Stimulated activated CD8-positive, alpha-beta memory T cell treated with anti-CD3 and anti-CD28 coated beads, Interleukin-15, amount 100 ng/mL, for 1 hour (primary cell): ENCODE data around the gene ITGAE.
A peak's percentile ranks its signal among the peaks of the same experiment; 100 is the strongest.
"Not testable (repeated sequence)": the region's sequence is repeated elsewhere in the genome, so short reads cannot be mapped to it uniquely, and the experiment has no call there.

Experiments
- DNase-seq: peaks from one replicate; pipeline ENCODE4 v3.0.0-alpha.2; 2020; ENCODE audit warnings: low read depth

Gene ITGAE

GRCh38 chr17:3728099-3728498, 72.9 kb downstream of the ITGAE start:
- not testable (repeated sequence) for DNase-seq

GRCh38 chr17:3727041-3727440, 73.9 kb downstream of the ITGAE start:
- DNase-seq, result no peak

DNA sequence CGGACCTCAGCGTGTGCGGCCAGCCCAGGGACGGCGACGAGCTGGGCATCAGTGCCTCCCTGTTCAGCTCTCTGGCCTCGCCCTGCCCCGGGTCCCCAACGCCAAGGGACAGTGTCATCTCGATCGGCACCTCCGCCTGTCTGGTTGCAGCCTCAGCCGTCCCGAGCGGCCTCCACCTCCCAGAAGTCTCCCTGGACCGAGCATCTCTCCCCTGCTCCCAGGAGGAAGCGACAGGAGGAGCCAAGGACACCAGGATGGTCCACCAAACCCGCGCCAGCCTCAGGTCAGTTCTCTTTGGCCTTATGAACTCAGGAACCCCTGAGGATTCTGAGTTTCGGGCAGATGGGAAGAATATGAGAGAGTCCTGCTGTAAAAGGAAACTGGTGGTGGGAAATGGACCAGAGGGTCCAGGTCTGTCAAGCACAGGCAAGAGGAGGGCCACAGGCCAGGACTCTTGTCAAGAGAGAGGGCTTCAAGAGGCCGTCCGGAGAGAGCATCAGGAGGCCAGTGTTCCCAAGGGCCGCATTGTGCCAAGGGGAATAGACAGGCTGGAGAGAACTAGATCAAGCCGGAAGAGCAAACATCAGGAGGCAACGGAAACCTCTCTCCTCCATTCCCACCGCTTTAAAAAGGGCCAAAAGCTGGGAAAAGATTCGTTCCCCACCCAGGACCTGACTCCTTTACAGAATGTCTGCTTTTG, 76.5 kb downstream of the ITGAE start:
- DNase-seq, result no peak

DNA sequence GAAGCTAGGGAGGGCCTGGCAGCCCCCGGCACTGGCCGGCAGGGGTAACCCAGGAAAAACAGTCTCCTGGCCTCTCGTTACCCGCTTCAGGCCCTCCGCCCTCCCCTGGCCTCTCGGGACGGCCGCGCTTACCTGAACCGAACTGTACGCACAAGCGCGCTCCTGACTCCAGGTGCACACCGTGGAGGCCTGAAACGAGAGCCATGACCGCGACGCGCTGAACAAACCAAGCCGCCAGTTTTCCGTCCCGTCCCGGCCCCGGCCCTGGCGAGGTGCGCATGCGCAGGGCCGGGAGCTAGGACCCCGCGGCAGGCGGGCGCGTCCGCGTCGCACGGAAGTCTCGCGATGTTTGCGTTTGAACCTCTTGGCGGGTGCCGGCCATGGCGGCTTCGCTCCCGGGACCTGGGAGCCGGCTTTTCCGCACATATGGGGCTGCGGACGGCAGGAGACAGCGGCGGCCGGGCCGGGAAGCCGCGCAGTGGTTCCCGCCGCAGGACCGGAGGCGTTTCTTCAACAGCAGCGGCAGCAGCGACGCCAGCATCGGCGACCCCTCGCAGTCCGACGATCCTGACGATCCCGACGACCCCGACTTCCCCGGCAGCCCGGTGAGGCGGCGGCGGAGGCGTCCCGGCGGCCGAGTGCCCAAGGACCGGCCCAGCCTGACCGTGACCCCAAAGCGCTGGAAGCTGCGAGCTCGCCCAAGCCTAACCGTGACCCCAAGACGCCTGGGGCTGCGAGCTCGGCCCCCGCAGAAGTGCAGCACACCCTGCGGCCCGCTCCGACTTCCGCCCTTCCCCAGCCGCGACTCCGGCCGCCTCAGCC, 77.2 kb downstream of the ITGAE start, which contains the start of gene HASPIN:
Gene HASPIN, plus strand, starts transcription at position 348 of the 822 bp plus-strand sequence. Its CDS starts 33 bp downstream, at position 381.
- DNase-seq, result peak; percentile 77

GRCh38 chr17:3723188-3723555, 77.8 kb downstream of the ITGAE start:
- DNase-seq, result no peak

DNA sequence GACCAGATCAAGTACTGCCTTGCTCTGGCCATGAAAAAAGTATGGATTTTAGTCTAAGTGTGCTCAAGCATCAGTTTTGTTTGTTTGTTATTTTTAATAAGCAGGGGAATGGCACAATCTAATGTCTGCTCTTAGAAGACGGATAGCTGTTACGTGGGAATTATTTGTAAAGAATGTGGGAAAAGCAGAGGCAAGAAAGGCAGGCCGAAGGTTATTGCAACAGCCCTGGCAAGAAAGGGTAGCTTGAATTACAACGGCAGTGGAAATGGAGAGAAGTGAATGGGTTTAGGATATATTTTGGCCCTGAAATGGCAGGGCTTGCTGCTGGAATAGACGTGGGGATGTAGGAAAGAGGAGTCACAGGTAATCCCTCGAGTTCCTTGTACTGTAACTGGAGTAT, 78.3 kb downstream of the ITGAE start:
- no peak for DNase-seq

- DNase-seq, result no peak
Measured at GRCh38 chr17:3719265-3719664, 81.7 kb downstream of the ITGAE start.

- DNase-seq, result no peak
Measured at GRCh38 chr17:3718201-3718600, 82.8 kb downstream of the ITGAE start.

- no peak for DNase-seq
Measured at GRCh38 chr17:3715296-3715695, 85.7 kb downstream of the ITGAE start.

DNA sequence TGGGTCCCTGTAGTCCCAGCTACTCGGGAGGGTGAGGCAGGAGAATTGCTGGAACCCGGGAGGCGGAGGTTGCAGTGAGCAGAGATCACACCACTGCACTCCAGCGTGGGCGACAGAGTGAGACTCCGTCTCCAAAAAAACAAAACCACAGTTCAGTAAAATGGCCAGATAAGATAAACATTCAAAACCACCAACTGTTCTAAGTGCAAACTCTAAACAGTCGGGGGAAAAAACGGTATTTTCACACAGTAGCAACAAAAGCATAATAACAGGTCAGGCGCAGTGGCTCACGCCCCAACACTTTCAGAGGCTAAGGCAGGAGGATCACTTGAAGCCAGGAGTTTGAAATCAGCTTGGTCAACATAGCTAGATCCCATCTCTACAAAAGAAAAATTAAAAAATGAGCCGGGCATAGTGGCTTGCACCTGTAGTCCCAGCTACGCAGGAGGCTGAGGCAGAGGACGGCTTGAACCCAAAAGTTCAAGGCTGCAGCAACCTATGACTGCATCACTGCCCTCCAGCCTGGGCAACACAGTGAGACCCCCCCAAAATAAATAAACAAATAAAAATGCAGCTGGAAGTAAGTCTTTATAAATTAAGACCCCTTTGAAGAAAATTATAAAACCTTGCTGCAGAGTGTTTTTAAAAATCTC, 88.1 kb downstream of the ITGAE start:
- no peak for DNase-seq

DNA sequence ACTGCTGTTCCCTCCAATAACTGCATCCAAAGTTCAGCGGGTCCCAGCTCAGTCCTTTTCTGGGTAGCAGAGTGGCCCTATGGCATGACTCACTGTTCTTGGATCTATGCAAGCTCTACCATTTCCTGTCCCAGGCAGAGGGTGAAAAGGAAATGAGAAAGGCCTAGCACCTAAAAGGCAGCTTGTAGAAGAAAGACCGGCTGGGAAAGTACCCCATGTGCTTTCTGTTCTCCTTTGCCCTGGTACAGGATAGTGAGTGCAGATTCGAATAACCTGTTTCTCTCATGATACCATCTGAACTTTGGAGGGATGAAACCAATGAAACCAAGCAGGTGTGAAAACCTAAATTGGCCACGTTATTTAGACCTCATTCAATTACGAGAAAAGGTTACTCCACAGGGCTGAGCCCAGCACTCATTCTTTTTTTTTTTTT, 90.0 kb downstream of the ITGAE start:
- peak; percentile 37 for DNase-seq

DNA sequence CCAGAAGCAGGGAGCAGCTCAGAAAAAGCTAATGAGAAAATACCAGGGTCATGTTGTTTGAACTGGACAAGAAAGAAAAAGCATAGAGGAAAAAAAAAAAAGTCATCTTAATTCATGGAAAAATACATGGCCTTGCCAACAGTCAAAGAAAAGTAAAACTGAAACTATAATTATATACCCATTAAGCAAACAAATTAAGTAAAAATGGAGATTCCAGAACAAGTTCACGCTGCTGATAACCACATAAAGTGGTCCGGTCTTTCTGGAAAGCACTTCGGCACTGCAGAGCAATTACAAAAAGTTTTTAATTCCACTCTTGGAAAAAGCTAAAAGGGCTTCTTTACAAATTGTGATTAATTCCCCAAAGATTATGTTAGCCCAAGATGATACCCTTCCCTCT, 92.6 kb downstream of the ITGAE start:
- no peak for DNase-seq

GRCh38 chr17:3705718-3705984, 95.3 kb downstream of the ITGAE start:
- not testable (repeated sequence) for DNase-seq

GRCh38 chr17:3704931-3705717, 95.9 kb downstream of the ITGAE start:
- no peak for DNase-seq

- not testable (repeated sequence) for DNase-seq
Measured at GRCh38 chr17:3702041-3702539, 98.9 kb downstream of the ITGAE start.

DNA sequence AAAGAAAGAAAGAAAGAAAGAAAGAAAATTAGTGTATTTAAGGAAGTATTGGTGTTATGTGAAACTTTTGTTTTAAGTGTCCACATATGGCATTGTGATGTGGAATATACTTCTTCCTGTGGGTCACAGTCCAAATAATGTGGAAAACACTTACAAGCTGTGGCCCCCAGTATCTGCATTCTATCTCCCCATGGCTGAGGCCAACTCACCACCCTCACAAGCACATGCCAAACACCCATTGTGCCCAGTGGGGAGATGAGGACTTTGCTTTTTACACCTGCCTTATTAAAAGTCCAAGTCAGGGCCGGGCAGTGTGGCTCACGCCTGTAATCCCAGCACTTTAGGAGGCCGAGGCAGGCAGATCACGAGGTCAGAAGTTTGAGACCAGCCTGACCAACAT, 101.0 kb downstream of the ITGAE start:
- no peak for DNase-seq

DNA sequence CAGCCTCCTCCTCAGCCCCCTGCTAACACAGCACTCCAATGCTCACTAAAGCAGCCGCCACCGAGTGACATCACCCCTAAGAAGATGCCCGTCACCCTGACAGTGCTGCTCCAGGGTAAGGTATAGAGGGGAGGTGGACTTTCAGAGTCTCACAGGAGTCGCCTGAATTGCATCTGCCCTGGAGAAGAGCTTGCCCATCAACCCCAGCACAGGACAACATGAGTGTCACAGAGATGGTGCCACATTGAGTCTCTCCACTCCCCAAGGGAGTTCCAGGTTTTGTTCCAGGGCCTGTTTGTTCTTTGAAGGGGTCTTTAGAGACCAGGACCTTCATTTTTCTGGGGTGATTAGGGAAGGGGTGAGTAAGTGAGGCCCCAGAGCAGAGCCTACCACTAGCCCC, 102.8 kb downstream of the ITGAE start:
- no peak for DNase-seq

- no peak for DNase-seq
Measured at GRCh38 chr17:3697103-3697476, 103.9 kb downstream of the ITGAE start.

DNA sequence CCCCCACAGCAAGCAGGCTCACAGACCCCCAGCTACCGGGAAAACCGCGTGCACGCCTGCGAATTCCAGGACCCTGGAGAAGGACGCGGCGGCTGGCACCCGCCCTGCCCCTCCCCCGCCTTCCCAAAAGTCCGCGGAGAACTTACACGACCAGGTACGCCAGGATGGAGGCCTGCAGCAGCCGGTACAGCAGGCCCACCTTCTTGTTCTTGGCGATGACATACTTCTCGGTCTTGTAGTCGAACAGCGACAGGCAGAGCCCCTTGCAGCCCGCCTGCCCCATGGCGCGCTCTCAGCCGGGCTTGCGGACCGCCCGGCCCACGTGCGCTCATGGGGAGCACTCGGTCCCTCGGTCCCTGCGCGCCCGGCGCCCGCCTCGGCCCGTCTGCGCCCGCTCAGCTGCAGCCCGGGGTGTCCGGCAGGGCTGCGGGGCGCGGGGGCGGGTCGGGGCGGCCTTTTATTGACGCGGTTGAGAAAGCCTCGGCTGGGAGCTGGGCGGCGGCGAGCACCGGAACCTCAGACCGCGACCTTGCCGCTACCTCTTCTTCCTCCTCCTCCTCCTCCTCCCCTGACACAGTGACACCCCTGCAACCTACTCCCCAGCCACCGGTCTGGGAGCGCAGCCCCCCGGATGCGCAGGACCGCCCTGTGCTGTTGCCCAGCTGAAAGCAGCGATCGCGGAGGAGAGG, 105.1 kb downstream of the ITGAE start, which contains the start of gene P2RX5:
Gene P2RX5, minus strand, starts transcription at position 433 of the 689 bp plus-strand sequence. Its CDS starts 150 bp downstream, at position 283.
- no peak for DNase-seq

- no peak for DNase-seq
Measured at GRCh38 chr17:3695129-3695722, 105.8 kb downstream of the ITGAE start.

- no peak for DNase-seq
Measured at GRCh38 chr17:3693829-3694231, 107.2 kb downstream of the ITGAE start.
